Vagina (tissue), 2 donors: ENCODE measurements around the gene DDOST.

Experiments used
- POLR2A ChIP-seq, 2 donors: fragments of 450-650 bp; IDR thresholded peaks; one replicate each; pipeline ENCODE4 v1.6.1; 2017; ENCODE audit warnings: antibody characterized with exemption in 2 of 2, mild to moderate bottlenecking in 2 of 2, moderate library complexity in 2 of 2
- TF ChIP-seq, protein P1 (sequence below), 3 experiments: fragments of 450-650 bp in 2 of 3; fragments of 200-600 bp in 1 of 3; sonication (generic) in 1 of 3; IDR thresholded peaks; one replicate each; pipeline ENCODE4 v1.5.1; 2017 to 2019; ENCODE audit warnings: antibody characterized with exemption in 3 of 3, mild to moderate bottlenecking in 2 of 3, moderate library complexity in 2 of 3

- TF ChIP-seq, protein P1, sequence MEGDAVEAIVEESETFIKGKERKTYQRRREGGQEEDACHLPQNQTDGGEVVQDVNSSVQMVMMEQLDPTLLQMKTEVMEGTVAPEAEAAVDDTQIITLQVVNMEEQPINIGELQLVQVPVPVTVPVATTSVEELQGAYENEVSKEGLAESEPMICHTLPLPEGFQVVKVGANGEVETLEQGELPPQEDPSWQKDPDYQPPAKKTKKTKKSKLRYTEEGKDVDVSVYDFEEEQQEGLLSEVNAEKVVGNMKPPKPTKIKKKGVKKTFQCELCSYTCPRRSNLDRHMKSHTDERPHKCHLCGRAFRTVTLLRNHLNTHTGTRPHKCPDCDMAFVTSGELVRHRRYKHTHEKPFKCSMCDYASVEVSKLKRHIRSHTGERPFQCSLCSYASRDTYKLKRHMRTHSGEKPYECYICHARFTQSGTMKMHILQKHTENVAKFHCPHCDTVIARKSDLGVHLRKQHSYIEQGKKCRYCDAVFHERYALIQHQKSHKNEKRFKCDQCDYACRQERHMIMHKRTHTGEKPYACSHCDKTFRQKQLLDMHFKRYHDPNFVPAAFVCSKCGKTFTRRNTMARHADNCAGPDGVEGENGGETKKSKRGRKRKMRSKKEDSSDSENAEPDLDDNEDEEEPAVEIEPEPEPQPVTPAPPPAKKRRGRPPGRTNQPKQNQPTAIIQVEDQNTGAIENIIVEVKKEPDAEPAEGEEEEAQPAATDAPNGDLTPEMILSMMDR (IDR thresholded peaks at IDR 0.05), result no peak
- TF ChIP-seq POLR2A (IDR thresholded peaks at IDR 0.05), result no peak
Measured at GRCh38 chr1:20603504-20604464, 57.4 kb downstream of the DDOST start.
